GM19099 (cell line): ENCODE data around the gene CREB3L1.

Source experiments
- POLR2A ChIP-seq: IDR thresholded peaks from 3 replicates; pipeline ENCODE4 v1.6.1; 2011; ENCODE audit warnings: low read depth; ENCODE audit not compliant: insufficient read length; ENCODE audit errors: extremely low read depth

Gene CREB3L1

DNA sequence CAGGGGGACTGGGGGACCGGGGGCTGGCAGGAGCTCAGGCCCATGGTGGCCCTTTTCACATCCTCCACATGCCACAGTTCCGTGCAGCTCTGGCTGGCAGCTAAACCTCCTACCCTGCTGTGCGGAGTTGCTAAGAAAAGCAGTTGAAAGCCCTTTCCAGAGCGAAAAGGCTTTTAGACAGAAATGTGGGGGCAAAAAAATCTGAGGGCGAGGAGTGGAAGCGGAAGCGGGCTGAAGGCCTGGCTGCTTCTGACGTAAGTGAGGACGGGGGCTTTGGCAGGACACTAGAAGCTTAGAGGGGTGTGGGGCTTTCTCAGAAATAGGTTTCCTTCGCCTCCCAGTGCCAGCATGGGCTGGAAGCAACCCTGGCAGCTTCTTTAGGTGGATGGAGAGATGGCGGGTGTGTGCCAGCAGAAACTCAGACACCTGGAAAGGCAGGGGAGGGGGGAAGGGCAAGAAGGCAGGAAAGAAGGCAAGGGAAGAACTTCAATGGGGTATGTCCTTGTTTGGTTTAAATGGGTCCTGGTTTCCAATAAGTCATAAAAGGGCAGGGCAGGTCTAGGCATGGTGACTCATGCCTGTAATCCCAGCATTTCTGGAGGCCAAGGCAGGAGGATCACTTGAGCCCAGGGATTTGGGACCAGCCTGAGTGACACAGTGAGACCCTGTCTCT lies 58.6 kb downstream of the CREB3L1 start:
- TF ChIP-seq POLR2A: no peak

DNA sequence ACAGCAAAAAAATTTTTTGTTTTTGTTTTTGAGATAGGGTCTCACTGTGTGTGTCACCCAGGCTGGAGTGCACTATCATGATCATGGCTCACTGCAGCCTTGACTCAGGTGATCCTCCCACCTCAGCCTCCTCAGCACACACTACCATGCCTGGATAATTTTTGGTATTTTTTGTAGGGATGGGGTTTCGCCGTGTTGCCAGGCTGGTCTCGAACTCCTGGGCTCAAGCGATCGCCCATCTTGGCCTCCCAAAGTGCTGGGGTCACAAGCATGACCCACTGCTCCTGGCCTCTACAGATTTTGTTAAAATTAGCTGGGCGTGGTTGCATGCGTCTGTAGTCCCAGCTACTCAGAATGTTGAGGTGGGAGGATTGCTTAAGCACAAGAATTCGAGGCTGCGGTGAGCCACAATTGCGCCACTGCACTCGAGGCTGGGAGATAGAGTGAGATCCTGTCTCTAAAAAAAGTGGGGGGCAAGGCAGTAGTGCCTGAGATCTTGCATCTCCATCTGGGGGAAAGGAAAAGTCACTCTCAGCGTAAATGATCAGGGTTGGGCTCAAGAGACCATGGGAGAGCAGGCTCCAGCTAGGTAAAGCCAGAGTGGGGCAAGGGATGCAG lies 59.2 kb downstream of the CREB3L1 start:
- TF ChIP-seq POLR2A: no peak

DNA sequence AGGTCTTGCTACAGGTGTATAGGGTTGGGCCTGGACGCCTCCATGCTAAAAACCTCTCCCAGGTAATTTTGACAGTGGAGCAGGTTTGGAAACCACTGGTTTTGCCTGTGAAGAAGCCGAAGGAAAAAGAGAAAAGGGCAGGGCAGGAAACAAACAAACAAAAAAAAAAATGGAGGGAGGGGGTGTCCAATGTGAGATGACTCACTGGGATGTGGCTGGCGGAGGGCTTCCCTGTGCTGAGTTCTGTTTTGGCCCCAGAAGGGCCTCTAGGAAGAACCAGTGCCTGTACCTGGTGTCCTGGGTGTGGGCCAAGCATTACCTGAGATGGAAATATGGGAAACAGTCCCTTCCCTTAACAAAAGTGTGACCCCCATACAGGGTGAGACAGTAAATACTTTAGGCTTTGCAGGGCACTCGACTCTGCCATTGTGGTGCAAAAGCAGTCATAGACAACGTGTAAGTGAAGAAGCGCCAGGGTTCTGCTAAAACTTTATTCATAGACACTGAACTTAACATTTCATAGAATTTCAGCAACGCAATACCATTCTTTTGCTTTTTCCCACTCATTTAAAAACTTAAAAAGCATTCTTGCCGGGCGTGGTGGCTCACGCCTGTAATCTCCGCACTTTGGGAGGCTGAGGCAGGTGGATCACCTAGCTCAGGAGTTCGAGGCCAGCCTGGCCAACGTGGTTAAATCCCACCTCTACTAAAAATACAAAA lies 60.3 kb downstream of the CREB3L1 start:
- no peak for TF ChIP-seq POLR2A

DNA sequence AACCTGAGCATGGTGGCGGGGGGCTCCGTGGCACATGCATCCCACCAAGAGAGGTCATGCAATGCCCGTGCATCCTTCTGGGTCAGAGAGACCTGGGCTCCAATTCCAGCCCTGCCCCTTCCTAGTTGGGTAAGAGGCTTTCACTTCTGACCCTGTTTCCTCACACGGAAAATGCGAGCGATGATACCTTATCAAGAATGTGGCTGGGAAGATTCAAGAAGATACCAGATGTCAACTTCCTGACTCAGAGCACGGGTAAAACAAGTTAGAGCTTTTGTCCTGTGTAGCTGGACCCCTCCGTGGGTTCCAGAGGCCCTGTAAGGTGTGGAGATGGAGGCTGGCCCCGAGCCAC lies 61.1 kb downstream of the CREB3L1 start:
- TF ChIP-seq POLR2A: no peak

DNA sequence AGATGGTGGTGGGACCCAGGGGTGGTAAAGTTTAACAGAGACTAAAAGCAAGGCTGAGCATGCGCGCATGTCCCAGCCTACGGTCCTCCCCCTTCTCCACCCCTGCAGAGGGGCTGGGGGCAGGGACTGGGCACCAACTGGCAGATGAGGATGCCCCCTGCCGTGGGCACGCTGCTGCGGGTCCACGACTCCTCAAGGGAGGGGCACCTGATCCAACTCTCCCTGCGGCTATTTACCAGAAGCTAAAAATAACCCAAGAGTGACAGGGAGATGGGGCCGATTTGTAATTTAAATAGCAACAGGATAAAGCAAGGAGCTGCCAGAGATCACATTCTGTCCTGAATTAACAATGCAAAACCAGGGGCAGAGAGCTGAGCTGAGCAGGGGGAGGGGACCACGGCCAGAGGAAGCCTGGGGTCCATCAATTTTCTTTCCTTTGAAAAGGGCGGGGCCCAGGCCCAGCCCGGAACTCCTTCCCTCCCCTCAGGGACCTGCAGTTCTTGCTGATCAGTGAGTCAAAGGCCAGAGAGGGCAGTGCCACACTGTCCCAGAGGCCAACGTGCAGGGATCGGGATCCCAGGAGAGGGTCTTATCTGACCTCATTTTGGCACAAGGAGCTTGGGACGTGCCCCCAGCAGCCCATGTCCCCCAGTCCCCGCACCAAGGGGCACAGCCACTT lies 61.7 kb downstream of the CREB3L1 start:
- no peak for TF ChIP-seq POLR2A

DNA sequence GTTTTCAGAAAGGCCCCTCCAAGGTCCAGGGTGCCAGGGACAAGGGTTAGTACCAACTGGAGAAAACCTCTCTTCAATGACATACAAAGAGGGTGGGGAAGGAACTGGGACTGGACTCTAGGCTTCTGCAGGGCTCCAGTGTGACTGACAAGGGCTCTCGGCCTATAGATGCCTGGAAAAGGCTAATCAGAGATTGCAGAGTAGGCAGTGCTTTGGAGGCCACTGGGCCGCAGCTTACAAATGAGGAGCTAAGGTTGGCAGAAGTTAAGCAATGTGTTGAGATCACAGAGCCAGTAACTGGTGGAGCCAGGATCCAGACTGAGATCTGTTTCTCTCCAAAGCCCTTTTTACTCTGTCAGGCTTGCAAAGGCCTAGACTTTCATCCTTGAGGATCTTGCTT lies 62.4 kb downstream of the CREB3L1 start:
- TF ChIP-seq POLR2A: no peak

DNA sequence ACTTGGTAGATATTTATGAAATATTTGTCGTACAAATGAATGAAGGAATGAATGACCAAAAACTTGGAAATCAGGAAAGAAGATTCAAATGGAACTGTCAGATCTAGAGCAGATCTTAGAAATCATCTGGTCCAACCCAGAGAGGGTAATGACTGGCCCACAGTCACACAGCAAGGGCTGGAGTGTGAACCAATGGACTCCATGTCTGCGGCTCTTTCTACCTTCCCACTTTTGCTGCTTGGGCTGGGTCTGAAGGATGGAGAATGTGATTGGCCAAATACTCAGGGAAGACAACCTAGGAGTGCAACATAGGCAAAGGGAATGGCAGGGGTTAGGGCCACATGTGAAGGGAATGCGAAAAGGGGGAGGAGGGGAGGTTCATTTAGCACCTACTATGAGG lies 64.0 kb downstream of the CREB3L1 start:
- no peak for TF ChIP-seq POLR2A

DNA sequence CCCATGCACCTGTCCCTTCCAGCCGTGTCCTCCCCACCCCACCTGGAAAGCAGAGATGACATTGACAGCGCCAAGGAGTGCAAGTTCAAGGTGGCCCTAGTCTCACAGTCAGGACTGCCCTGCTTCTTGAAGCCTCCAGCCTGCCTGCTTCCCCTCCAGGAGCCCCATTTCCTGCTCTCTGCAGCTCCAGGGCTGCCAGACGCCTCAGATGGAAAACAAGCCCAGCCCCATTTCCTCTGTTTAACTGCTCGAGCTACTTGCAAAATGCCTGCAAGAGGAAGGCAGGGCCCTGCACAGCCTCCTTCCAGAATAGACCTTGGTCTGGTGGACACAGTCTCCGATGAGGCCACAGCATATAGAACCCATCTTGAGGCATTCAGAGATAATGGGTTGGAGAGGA lies 64.8 kb downstream of the CREB3L1 start:
- TF ChIP-seq POLR2A: no peak

DNA sequence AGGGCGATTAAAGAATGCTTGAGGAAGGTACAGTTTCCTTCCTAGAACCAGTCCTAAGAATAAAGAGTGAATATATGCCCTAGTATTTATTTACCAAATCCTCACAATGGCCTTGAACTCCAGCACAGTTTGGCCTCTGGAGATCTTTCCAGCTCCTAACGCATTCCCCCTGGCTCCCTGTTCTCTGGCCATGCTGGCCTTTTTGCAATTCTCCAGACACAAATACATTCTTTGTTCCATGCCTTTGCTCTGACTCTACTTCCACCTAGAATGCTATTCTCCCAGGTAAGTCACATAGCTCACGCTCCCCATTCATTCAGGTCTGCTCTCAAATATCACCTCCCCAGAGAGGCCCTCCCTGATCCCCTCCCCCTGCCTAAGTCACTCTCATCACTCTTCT lies 66.1 kb downstream of the CREB3L1 start:
- no peak for TF ChIP-seq POLR2A

DNA sequence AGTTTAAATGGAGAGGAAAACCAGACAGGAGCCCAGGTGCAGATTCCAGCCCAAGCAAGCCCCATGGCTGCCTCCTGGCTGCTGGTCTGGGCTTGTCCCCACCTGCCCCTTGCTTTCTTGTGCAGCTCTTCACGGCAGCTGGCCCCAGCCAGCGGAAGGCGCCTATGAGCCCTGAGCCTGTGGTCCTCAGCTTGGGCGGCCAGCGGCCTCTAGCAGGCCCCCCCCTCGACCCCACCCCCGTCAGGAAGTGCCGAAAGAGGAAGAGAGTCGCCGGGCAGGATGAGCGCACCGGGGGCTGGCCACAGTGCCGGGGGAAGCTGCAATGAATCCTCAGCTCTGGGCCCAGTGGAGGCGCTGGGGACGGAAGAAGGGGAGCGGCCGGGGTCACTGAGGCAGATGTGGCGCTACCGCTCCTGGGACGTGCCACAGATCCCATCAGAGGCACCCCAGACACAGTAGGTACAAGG lies 67.7 kb downstream of the CREB3L1 start:
- peak; percentile 53 for TF ChIP-seq POLR2A

DNA sequence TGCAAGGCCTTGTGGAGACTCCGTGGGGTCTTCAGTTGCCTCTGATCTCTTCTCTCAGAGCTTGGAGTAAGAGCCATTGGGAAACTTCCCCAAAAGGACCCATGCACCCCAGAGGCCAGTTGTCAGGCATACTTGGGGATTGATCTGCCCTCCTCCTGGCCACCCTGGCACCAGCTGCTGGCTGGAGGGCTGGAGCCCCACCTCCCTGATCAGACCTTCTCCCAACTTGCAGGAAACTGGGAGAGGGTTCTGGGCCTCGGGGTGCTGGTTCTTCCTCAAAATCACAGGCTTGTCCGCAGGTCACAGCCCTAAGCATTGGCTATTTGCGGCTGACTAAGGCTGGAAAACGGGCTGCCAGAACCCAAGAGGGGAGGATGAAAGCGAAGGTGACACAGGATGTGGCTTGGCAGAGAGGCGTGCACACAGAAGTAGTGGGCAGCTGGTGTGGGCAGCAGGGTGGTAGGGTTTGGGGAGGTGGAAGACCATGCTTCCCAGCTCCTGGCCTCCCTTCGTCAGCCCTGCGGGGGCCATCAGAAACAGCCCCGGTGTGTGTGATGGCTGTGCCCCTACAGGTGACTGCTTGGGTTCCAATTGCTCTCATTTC lies 68.5 kb downstream of the CREB3L1 start:
- TF ChIP-seq POLR2A: no peak

DNA sequence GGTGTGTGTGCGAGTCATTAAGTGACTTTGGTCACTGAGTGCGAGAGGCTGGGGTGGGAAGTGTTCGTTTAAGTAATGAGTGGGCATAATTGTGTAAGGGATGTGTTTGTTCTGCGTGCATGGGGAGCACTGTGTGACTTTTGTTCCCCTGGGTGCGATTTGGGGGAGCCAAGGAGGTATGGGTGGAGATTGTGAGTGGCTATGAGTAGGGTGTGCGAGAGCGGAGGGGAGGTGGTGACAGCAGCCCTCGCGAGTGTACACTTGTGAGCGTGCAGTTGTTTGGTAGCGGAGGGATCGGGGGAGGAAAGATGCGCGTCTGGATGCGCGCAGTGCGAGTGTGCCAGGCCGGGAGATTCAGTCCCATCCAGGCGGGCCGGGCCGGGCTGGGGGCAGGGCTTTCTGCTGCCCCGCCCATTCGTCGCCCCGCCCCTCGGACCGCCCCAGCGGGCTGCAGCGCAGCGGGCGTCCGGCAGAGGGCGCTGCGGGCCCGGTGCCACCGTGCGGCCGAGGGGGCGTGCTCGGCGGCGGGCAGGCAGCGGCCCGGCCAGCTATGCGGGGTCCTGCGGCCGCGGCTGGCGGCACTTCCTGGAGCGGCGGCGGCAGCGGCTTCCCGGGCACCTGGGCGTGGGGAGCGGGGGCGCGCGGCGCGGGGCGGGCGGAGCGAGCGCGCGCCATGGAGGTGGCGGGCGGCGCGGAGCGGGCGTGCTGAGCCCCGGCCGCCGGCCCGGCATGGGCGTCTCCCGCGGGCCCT lies 69.6 kb downstream of the CREB3L1 start, which contains the start of gene DGKZ:
DGKZ (plus strand) TSS at position 578 of the 751 bp plus-strand sequence. CDS start 197 bp downstream, outside the sequence.
- peak; percentile 68 for TF ChIP-seq POLR2A

DNA sequence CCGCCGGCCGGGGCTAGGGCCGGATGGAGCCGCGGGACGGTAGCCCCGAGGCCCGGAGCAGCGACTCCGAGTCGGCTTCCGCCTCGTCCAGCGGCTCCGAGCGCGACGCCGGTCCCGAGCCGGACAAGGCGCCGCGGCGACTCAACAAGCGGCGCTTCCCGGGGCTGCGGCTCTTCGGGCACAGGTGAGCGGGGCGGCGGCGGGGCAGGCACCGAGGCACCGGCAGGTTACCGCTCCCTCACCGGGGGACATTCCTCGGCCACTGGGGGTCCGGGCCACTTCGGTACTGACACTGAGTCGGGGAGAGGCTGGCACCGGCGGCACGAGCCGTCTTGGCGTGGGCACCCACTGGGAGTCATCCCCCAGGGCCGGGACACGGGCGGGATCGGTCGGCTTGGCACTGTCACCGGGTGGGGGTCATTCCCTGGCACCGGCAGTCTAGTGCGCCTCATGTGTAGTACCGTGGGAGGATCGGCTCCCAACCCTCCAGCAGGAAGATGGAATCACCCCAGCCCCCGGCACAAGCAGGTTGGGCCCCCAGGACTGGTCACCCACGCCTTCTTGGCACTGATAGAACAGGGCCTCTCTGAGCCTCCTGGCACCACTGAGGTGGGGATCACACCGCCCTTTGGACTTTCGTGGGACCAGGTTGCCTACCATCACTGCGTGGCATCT lies 70.3 kb downstream of the CREB3L1 start:
- no peak for TF ChIP-seq POLR2A

DNA sequence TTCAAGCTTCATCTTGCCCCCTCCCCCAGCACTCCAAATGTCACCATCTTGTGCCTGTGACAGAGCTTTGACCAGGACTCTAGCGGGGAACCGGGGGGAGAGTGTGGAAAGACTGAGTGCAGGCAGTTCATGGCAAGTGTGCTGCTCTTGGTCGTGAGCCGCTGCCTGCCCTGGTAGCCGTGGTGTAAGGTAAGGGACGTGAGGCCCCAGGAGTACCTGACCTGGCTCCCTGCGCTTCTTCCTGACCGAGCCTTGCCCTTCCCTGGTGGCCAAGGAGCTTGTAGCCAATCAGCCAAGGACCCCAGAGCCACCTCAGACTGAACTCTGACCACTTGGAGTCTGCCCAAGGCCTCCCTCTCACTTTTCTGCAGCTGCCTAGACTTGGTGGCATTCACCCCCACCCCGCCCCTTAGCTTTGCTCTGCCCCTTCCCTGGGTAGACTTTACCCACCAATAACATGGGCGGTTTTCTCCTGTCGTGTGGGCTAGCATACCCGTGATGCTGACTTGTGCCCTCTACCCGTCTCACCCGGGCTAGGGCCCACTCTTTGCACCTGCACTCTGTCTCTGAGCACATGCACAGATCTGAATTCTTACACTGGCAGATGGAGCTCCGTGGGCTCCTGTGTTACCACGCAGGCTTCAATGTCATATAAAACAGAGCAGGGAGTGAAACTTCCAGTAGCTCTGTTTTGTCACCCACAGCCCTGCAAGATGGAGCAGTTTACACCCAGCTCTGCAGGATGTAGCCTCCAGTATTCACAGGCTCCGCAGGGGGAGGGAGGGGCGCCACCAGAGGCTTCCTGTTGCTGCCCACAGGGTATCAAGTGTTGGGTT lies 71.3 kb downstream of the CREB3L1 start:
- no peak for TF ChIP-seq POLR2A

DNA sequence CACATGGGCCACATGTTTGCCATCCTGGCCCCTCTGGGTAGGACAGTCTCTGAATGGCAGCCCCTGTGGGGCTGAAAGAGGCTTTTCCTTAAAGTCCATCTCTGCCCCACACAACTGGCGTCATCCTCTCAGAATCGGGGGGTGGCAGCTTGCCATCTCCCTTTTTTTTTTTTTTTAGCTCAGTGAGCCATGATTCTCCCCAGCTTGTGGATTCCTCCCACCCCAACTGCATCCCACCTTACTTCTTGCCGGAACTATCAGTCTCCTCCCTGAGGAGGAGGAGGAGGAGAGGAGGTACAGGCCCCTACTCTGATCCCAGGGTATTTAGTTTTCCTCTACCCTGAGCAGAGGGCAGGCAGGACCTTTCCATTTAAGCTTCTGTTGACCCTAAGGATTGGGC lies 73.2 kb downstream of the CREB3L1 start:
- TF ChIP-seq POLR2A: no peak
